Kasumi-1 (cell line): ENCODE data around the gene PRPF38B.
A peak's percentile ranks its signal among the peaks of the same experiment; 100 is the strongest.
"Not testable (repeated sequence)": the region's sequence is repeated elsewhere in the genome, so short reads cannot be mapped to it uniquely, and the experiment has no call there.

Experiments used
- DNase-seq, 2 experiments: peaks; one replicate each; lab custom pipeline; 2025; lab: John Stamatoyannopoulos, UW

PRPF38B gene

DNA sequence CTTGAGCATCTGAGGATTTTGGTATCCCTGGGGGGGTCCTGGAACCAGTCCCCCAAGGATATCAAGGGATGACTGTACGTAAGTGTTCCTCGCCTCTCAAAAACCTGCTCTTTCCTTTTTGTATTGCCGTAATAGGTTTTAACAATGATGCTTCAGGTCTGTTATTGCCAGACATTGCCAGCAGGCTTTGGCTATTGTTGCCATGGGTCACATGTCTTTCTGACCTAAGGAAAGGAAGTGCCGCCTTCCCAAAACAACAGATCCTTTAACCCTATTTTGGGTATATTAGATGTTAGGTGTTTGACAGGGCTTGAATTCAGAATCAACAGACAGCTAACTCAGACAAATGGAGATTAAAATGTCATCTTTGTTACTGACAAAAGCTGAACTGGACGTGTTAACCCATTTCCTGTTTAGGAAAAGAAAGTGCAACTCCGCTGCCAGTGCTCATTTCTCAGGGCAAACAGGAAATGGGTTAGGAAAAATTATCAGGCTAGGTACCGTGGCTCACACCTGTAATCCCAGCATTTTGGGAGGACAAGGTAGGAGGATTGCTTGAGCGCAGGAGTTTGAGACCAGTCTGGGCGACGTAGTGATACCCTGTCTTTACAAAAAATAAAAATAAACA lies 12.4 kb upstream of the PRPF38B start:
- DNase-seq: no peak

- DNase-seq: not testable (repeated sequence)
Observed at GRCh38 chr1:108681701-108682100, 10.4 kb upstream of the PRPF38B start.

- DNase-seq: no peak
Observed at GRCh38 chr1:108685529-108685928, 6.6 kb upstream of the PRPF38B start.

DNA sequence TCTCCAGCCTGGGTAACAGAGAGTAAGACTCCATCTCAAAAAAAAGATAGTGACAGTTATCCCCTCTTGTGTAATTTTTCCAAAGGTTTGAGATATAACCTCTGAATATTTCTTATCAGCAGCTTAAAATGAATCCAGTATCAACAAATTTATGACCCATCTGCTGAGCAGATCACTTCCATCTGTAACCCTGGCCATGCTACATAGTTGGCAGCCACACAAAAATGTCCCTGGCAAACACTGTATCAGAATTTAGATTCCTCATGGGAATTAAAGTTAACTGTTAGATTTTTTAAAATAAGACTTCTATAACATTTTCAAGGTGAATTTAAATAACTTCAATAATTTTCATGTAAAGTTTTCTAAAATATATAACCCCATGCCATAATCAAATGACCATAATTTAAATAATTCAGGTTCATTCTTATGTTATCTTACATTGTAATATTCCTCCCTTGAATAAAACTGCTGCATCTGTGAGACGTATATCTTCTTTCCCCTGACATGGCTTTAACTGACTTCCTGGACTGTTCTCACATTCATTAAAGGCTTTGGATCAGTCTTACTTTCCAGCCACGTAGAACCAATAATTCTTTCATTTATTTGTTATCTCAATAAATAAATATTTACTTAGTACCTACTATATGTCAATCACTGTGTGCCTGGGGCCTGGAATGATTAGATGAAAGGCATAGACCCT lies 5.3 kb upstream of the PRPF38B start:
- no peak for DNase-seq

- peak in 1 of 2 experiments; percentile 50 for DNase-seq
Observed at GRCh38 chr1:108691128-108691941, 775 bp upstream of the PRPF38B start.

DNA sequence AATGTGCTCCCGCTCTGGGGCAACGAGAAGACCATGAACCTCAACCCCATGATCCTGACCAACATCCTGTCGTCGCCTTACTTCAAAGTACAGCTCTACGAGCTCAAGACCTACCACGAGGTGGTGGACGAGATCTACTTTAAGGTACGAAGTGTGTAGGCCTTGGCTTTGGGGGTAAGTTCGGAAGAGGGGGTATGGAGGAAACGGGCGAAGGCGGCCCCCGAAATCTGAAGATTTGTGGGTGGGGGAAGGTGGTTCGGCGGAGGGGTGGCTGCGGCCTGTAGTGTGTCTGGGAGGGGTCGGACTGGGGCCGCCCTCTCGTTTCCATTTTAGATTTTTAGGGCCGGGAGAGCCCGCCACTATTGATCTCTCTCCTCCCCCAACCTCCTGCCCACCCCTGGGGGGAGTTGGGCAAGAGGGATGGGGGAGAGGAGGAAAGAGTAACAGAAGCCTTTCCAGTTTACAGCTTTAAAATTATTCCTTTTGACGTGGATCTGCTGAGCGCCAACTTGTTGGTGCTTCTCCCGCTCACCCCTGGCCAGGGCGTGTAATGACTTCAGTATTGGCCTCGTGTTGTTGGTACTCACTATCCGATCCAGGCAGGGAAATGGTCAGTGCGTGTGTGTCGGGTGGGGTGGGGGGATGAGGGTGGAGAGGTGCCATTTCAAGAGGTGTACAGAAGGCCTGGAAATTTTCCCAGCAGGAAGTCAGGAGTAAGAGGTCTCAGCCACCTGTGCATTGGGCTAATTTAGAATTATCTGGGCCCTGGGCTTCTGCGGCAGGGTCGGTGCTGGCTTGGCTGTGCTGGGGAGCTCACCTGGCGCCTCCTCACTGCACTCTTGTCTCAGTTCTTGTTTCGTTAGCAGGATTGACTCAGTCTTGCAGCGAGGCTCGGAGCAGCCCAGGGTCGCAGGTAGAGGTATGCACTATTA lies 880 bp downstream of the PRPF38B start:
- DNase-seq: peak; percentile 67 to 71

DNA sequence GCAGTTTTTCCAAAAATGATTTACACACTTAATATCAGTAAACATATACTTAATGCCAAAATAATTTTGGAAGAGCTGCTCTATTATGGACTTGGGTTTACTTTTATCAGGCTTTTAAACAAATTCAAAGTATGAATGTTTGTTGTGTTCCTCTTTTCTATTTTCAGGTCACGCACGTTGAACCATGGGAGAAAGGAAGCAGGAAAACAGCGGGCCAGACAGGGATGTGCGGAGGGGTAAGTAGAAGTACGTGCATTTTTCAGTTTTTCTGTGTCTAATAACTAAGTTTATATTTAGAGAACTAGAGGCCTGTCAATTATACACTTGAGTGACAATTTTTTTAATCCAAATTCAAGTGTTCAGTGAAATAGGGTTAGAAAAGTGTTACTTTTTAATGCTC lies 3.4 kb downstream of the PRPF38B start:
- DNase-seq: peak; percentile 54 to 66

- DNase-seq: no peak
Observed at GRCh38 chr1:108699375-108700332, 7.5 kb downstream of the PRPF38B start.

GRCh38 chr1:108701176-108701849 lies 9.2 kb downstream of the PRPF38B start:
- no peak for DNase-seq

DNA sequence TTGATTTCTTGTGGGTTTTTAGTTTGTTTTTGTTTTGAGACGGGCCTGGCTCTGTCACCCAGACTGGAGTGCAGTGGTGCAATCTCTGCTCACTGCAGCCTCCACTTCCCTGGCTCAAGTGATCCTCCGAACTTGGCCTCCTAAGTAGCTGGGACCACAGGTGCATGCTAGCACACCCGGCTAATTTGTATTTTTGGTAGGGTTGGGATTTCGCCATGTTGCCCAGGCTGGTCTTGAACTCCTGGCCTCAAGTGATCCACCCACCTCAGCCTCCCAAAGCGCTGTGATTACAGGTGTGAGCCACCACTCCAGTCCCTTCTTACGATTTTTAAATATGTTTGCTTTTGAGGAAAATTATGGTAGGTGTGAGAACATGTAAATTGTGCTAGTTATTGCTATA lies 10.0 kb downstream of the PRPF38B start:
- not testable (repeated sequence) for DNase-seq

GRCh38 chr1:108703939-108704338 lies 11.8 kb downstream of the PRPF38B start:
- DNase-seq: no peak

DNA sequence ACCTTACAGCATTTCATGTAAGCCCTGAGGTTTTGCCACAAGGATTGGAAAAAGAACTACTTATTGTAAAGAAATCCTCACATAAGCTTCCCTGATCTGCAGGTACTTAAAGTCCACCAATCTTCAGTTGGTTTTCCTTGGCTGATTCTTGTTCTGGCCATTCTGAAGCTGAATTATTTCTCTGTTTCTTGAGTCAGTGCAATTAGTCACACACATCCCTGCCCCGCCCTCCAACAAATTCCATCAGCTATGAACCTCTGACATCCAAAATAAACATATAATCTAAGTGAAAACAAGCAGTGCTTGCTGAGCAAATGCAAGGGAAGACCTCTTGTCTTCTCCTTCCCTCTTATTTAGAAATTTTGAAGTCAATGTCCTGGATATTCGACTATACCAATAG lies 12.4 kb downstream of the PRPF38B start:
- no peak for DNase-seq

- no peak for DNase-seq
Observed at GRCh38 chr1:108706643-108707042, 14.5 kb downstream of the PRPF38B start.

- DNase-seq: peak; percentile 25 to 52
Observed at GRCh38 chr1:108708691-108709660, 16.9 kb downstream of the PRPF38B start.

GRCh38 chr1:108712606-108713150 lies 20.6 kb downstream of the PRPF38B start, which contains the start of gene FNDC7:
TSS of gene FNDC7 (plus strand) at chr1:108712908. CDS start at chr1:108712934, 26 bp downstream.
- no peak for DNase-seq

GRCh38 chr1:108715932-108716331 lies 23.8 kb downstream of the PRPF38B start:
- DNase-seq: no peak

DNA sequence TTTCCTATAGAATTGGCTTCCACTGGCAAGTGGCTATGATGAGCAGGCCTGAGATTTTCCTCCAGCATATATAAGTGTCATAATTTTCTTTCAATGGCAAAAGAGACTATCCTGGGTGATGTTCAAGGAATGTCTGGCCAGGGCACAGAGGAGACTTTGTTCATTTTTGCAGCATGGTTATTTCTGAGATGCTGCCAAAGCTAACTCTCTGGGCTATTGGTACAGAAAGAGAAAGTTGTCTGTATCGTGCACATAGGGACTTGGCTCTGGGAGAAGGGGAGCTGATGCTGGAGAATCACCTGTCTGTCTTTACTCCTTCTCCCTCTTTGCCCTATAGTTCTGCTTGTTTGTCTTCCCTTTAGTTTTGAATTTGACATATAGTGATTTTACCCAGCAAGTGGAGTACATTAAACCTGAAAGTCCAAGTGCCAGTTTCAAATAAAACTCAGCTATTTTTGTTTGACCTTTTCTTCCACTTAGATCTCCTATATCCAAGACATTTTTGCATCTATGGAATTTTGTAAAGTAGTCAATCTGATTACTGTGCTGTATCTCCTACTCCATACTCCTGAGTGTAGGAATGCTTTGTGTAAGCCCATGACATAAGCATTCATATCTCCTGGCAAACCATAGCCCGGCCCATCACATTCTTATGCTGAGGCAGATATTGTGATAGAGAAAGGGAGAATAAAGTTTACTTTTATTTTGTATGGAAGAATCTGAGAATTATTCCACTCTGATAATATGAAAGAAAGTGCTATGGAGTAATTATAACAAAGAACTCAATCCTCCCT lies 24.5 kb downstream of the PRPF38B start:
- no peak for DNase-seq
